Effector memory CD8-positive, alpha-beta T cell (primary cell): Measurements from ENCODE around the gene USP11.
A peak's percentile ranks its signal among the peaks of the same experiment; 100 is the strongest.

ENCODE experiments used
- ATAC-seq: fragments of 150-1000 bp; cut with Tn5 transposase; replicated peaks from 2 replicates; pipeline ENCODE4 v1.10.0; 2021; ENCODE audit warnings: mild to moderate bottlenecking, moderate library complexity
- DNase-seq, 3 experiments: peaks; one replicate each; pipeline ENCODE4 v3.0.0; 2021
- H3K27ac Mint-ChIP-seq, 2 donors: one replicate each; pipeline ENCODE4 v1.8.0; 2022; ENCODE audit warnings: mild to moderate bottlenecking in 2 of 2, mixed read lengths in 2 of 2, moderate library complexity in 2 of 2
- H3K27me3 Mint-ChIP-seq, 2 donors: one replicate each; pipeline ENCODE4 v1.8.0; 2022; ENCODE audit warnings: mixed read lengths in 2 of 2
- H3K36me3 Mint-ChIP-seq: one replicate; pipeline ENCODE4 v1.8.0; 2022; ENCODE audit warnings: mild to moderate bottlenecking, moderate library complexity, mixed read lengths; ENCODE audit not compliant: insufficient read depth
- H3K4me1 Mint-ChIP-seq, 2 donors: one replicate each; pipeline ENCODE4 v1.8.0; 2022; ENCODE audit warnings: low read depth in 2 of 2, mixed read lengths in 2 of 2
- H3K4me3 Mint-ChIP-seq, 2 donors: one replicate each; pipeline ENCODE4 v1.8.0; 2022; ENCODE audit warnings: mild to moderate bottlenecking in 2 of 2, mixed read lengths in 2 of 2, moderate library complexity in 2 of 2
- H3K9me3 Mint-ChIP-seq, 2 donors: one replicate each; pipeline ENCODE4 v1.8.0; 2022; ENCODE audit warnings: mixed read lengths in 2 of 2

Gene USP11

GRCh38 chrX:47197526-47197925 is 35.3 kb upstream of the USP11 start:
- peak overlapping the region; percentile 19 to 93 for H3K4me3 Mint-ChIP-seq
- H3K4me1 Mint-ChIP-seq = peaks cover 31 to 39% of the 10 kb centered on the region in 2 donors

DNA sequence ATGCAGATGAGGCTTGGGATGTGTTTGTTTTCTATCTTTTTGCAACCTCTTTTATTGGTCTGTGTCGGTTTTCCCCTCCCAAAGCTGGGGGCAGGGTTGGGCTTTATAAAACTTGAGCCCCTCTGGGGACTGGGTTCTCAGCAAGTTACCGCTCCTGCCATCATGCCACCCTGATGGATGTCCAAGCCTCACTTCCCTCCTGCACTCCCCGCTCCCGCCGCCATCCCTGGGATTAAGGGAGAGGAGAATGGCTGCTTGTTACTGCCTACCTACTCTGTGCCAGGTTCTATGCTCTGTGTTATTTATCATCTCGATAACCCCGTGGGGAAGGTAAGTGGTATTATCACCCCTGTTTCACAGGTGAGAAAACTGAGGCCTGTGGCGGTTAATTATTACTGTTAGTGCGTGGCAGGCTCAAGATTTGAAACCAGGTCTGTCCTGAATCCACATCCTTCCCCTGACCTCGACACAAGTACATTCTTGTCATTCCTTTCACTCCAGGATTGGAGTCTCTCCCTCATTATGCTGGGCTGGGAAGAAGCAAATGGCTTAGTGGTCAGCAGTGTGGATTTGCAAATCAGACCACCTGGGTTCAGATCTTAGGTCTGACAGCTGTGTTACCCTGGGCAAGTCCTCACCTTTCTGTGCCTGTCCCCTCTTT is 34.7 kb upstream of the USP11 start:
- H3K4me3 Mint-ChIP-seq = peak overlapping the region in 1 of 2 donors; percentile 23

More at GRCh38 chrX:47197526-47197925, 35.3 kb upstream of the USP11 start:
- H3K9me3 Mint-ChIP-seq = no peaks in the 10 kb centered on the region
- peak overlapping the region in 1 of 2 donors; percentile 96 for H3K27ac Mint-ChIP-seq
- DNase-seq = no peak
- H3K36me3 Mint-ChIP-seq = peaks cover 61% of the 10 kb centered on the region
- H3K27me3 Mint-ChIP-seq = no peaks in the 10 kb centered on the region
- ATAC-seq = no peak

GRCh38 chrX:47198687-47199080 is 34.1 kb upstream of the USP11 start:
- Mint-ChIP-seq H3K36me3 (peaks cover 69% of the 10 kb centered on the region), H3K27me3 (no peaks in the 10 kb centered on the region), H3K27ac (peak overlapping the region; percentile 52 to 74), H3K4me3 (no peak overlapping the region), H3K9me3 (no peaks in the 10 kb centered on the region), H3K4me1 (peaks cover 25 to 34% of the 10 kb centered on the region in 2 donors)
- DNase-seq = no peak
- ATAC-seq = no peak

More for the DNA sequence above, 34.7 kb upstream of the USP11 start:
- Mint-ChIP-seq H3K4me1 (peaks cover 29 to 39% of the 10 kb centered on the region in 2 donors), H3K9me3 (no peaks in the 10 kb centered on the region), H3K27me3 (no peaks in the 10 kb centered on the region), H3K27ac (peak overlapping the region in 1 of 2 donors; percentile 74), H3K36me3 (peaks cover 66% of the 10 kb centered on the region)
- DNase-seq = no peak
- ATAC-seq = no peak

DNA sequence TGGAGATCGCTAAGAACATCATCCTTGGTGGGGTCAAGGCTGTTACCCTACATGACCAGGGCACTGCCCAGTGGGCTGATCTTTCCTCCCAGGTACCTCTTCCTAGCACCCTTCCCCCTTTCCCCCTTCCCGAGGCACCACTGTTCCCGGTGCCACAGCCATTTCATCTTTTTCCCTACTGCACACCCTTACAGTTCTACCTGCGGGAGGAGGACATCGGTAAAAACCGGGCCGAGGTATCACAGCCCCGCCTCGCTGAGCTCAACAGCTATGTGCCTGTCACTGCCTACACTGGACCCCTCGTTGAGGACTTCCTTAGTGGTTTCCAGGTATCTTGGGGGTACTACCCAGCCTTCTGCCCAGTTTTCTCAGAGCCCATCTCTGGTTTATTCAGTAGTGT is 33.5 kb upstream of the USP11 start:
- DNase-seq (no peak), ATAC-seq (no peak)
- Mint-ChIP-seq H3K4me1 (peaks cover 24 to 31% of the 10 kb centered on the region in 2 donors), H3K27ac (peak overlapping the region; percentile 52 to 74), H3K27me3 (no peaks in the 10 kb centered on the region), H3K4me3 (no peak overlapping the region), H3K9me3 (no peaks in the 10 kb centered on the region), H3K36me3 (peaks cover 69% of the 10 kb centered on the region)

GRCh38 chrX:47200385-47201150 is 32.2 kb upstream of the USP11 start:
- ATAC-seq (no peak), DNase-seq (no peak)
- peaks cover 69% of the 10 kb centered on the region for H3K36me3 Mint-ChIP-seq
- H3K9me3 Mint-ChIP-seq = no peaks in the 10 kb centered on the region
- H3K27me3 Mint-ChIP-seq = no peaks in the 10 kb centered on the region
- peaks cover 14 to 20% of the 10 kb centered on the region in 2 donors for H3K4me1 Mint-ChIP-seq
- H3K4me3 Mint-ChIP-seq = no peak overlapping the region
- H3K27ac Mint-ChIP-seq = peak overlapping the region; percentile 46 to 49

GRCh38 chrX:47201345-47201944 is 31.4 kb upstream of the USP11 start:
- Mint-ChIP-seq H3K9me3 (no peaks in the 10 kb centered on the region), H3K36me3 (peaks cover 70% of the 10 kb centered on the region), H3K4me1 (peaks cover 7 to 11% of the 10 kb centered on the region in 2 donors), H3K27ac (peak overlapping the region; percentile 32 to 49), H3K4me3 (no peak overlapping the region), H3K27me3 (no peaks in the 10 kb centered on the region)
- DNase-seq (no peak), ATAC-seq (no peak)

DNA sequence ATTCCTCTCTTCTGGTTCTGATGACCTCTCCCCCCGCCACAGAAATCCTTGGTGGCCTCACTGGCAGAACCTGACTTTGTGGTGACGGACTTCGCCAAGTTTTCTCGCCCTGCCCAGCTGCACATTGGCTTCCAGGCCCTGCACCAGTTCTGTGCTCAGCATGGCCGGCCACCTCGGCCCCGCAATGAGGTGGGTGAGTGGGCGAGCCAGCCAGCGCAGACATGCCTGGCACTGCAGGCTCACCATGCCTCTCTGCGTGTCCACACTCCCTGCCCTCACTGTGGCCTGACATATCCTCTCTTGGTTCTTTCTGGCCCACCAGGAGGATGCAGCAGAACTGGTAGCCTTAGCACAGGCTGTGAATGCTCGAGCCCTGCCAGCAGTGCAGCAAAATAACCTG is 30.5 kb upstream of the USP11 start:
- Mint-ChIP-seq H3K9me3 (no peaks in the 10 kb centered on the region), H3K4me3 (no peak overlapping the region), H3K36me3 (peaks cover 74% of the 10 kb centered on the region), H3K4me1 (peaks cover 2 to 7% of the 10 kb centered on the region in 2 donors), H3K27me3 (no peaks in the 10 kb centered on the region), H3K27ac (peak overlapping the region in 1 of 2 donors; percentile 38)
- DNase-seq (no peak), ATAC-seq (no peak)

GRCh38 chrX:47202877-47203276 is 29.9 kb upstream of the USP11 start:
- Mint-ChIP-seq H3K27me3 (no peaks in the 10 kb centered on the region), H3K36me3 (peaks cover 72% of the 10 kb centered on the region)
- no peak for ATAC-seq

GRCh38 chrX:47204970-47205369 is 27.8 kb upstream of the USP11 start:
- DNase-seq (no peak), ATAC-seq (no peak)
- no peaks in the 10 kb centered on the region for H3K27me3 Mint-ChIP-seq
- peaks cover 70% of the 10 kb centered on the region for H3K36me3 Mint-ChIP-seq
- no peaks in the 10 kb centered on the region for H3K9me3 Mint-ChIP-seq
- H3K4me1 Mint-ChIP-seq = no peaks in the 10 kb centered on the region
- no peak overlapping the region for H3K27ac Mint-ChIP-seq
- no peak overlapping the region for H3K4me3 Mint-ChIP-seq

More at GRCh38 chrX:47202877-47203276, 29.9 kb upstream of the USP11 start:
- no peak overlapping the region for H3K4me3 Mint-ChIP-seq
- H3K9me3 Mint-ChIP-seq = no peaks in the 10 kb centered on the region
- no peak overlapping the region for H3K27ac Mint-ChIP-seq
- H3K4me1 Mint-ChIP-seq = peaks cover 0 to 4% of the 10 kb centered on the region in 2 donors
- no peak for DNase-seq

DNA sequence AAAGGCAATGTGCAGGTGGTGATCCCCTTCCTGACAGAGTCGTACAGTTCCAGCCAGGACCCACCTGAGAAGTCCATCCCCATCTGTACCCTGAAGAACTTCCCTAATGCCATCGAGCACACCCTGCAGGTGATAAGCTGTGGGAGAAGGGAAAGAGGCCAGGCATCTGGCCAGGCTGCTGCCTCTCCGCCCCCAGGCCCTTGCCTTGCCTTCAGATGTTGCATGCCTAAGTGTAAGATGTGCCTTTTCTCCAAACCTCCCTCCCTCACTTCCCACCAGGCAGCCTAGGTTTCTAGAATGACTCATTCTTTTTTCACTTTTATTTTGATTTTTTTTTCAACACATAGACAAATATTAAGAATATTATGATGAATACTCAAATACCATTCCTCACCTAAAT is 26.5 kb upstream of the USP11 start:
- Mint-ChIP-seq H3K27me3 (no peaks in the 10 kb centered on the region), H3K4me3 (no peak overlapping the region), H3K36me3 (peaks cover 57% of the 10 kb centered on the region), H3K4me1 (peaks cover 0 to under 1% of the 10 kb centered on the region in 2 donors), H3K9me3 (no peaks in the 10 kb centered on the region), H3K27ac (no peak overlapping the region)
- ATAC-seq (no peak), DNase-seq (no peak)

- no peaks in the 10 kb centered on the region for H3K27me3 Mint-ChIP-seq
- DNase-seq = no peak
- H3K4me1 Mint-ChIP-seq = peaks cover 0 to 2% of the 10 kb centered on the region in 2 donors
- H3K27ac Mint-ChIP-seq = no peak overlapping the region
- ATAC-seq = no peak
- no peaks in the 10 kb centered on the region for H3K9me3 Mint-ChIP-seq
- no peak overlapping the region for H3K4me3 Mint-ChIP-seq
- H3K36me3 Mint-ChIP-seq = peaks cover 54% of the 10 kb centered on the region
Observed at GRCh38 chrX:47208108-47208507, 24.7 kb upstream of the USP11 start.

DNA sequence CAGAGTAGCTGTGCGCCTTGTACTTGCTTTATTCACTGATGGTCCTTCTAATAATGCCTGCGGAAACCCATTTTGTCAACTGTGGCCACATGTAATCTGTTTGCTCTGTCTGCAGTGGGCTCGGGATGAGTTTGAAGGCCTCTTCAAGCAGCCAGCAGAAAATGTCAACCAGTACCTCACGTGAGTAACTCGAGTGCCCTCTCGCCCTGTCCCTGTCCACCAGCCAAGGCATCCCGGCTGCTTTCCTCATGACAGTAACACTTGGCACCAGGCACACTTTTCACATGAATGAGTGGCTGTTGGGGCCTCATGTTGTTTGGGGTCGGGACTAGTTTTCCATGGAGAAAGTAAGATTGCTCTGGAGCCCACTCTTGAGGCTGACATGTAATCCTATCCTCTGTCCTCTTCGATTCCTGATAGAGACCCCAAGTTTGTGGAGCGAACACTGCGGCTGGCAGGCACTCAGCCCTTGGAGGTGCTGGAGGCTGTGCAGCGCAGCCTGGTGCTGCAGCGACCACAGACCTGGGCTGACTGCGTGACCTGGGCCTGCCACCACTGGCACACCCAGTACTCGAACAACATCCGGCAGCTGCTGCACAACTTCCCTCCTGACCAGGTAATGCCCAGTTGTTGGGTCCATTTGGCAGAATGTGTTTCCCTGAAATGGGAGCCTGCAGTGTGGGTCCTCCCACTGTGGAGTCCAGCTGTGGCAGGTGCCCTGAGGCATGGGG is 23.1 kb upstream of the USP11 start:
- Mint-ChIP-seq H3K27ac (no peak overlapping the region), H3K27me3 (no peaks in the 10 kb centered on the region), H3K9me3 (no peaks in the 10 kb centered on the region), H3K36me3 (peaks cover 47% of the 10 kb centered on the region), H3K4me1 (peaks cover 0 to 4% of the 10 kb centered on the region in 2 donors), H3K4me3 (no peak overlapping the region)
- DNase-seq (no peak), ATAC-seq (no peak)
